Measurements from ENCODE around the gene RASGRP1.

GRCh38 chr15:38533926-38534325 is 30.7 kb downstream of the RASGRP1 start:
- TF ChIP-seq, protein P1, sequence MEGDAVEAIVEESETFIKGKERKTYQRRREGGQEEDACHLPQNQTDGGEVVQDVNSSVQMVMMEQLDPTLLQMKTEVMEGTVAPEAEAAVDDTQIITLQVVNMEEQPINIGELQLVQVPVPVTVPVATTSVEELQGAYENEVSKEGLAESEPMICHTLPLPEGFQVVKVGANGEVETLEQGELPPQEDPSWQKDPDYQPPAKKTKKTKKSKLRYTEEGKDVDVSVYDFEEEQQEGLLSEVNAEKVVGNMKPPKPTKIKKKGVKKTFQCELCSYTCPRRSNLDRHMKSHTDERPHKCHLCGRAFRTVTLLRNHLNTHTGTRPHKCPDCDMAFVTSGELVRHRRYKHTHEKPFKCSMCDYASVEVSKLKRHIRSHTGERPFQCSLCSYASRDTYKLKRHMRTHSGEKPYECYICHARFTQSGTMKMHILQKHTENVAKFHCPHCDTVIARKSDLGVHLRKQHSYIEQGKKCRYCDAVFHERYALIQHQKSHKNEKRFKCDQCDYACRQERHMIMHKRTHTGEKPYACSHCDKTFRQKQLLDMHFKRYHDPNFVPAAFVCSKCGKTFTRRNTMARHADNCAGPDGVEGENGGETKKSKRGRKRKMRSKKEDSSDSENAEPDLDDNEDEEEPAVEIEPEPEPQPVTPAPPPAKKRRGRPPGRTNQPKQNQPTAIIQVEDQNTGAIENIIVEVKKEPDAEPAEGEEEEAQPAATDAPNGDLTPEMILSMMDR (IDR thresholded peaks at IDR 0.05) = no peak
- TF ChIP-seq RAD21 (IDR thresholded peaks at IDR 0.05; ENCODE audit: low read length) = no peak
- no peak for TF ChIP-seq SMC3 (IDR thresholded peaks at IDR 0.05; ENCODE audit: low read depth, low read length)
- no peak for TF ChIP-seq POLR2AphosphoS5 (IDR thresholded peaks at IDR 0.05; ENCODE audit: low read depth, low read length)
- TF ChIP-seq, protein P2, sequence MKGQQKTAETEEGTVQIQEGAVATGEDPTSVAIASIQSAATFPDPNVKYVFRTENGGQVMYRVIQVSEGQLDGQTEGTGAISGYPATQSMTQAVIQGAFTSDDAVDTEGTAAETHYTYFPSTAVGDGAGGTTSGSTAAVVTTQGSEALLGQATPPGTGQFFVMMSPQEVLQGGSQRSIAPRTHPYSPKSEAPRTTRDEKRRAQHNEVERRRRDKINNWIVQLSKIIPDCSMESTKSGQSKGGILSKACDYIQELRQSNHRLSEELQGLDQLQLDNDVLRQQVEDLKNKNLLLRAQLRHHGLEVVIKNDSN (IDR thresholded peaks at IDR 0.05; ENCODE audit: borderline replicate concordance, low read depth) = no peak
- TF ChIP-seq SIN3A (IDR thresholded peaks at IDR 0.05; ENCODE audit: borderline replicate concordance, low read depth, low read length) = no peak
- no peak for TF ChIP-seq TCF12 (IDR thresholded peaks at IDR 0.05)
- TF ChIP-seq EP300 (IDR thresholded peaks at IDR 0.05; ENCODE audit: borderline replicate concordance in 1 of 2, low read depth in 1 of 2, low read length in 1 of 2) = no peak
- TF ChIP-seq FOXM1 (IDR thresholded peaks at IDR 0.05; ENCODE audit: low read depth) = no peak
- no peak for TF ChIP-seq JUND (IDR thresholded peaks at IDR 0.05)

All from SK-N-SH (cell line).